Raji (cell line): Measurements from ENCODE around the gene MYO3A.

Source experiments
- POLR2A ChIP-seq: IDR thresholded peaks from 2 replicates; pipeline ENCODE4 v1.6.1; 2011; ENCODE audit warnings: low read depth, low read length, control low read depth; ENCODE audit not compliant: insufficient read depth

MYO3A gene

DNA sequence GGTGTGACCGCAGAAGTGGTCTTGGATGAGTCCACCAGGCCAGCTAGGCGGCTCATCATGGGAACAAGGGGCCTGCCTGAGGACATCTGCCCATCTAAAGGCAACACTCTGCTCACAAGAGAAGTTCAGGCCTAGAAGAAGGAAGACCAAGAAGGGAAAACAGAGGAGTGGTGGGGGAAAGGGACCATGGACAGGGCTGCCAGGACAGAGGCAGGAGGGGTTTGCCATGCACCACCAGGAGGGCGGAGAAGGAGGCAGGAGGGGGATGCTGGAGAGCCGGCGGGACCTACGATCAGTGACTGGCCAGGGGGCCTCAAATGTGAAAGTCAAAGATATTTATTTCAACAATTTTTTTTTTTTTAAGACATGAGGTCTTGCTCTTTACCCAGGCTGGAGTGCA, 315.7 kb downstream of the MYO3A start:
- TF ChIP-seq POLR2A, result no peak

GRCh38 chr10:26251925-26252324, 317.9 kb downstream of the MYO3A start:
- TF ChIP-seq POLR2A, result no peak

- no peak for TF ChIP-seq POLR2A
These were observed 320.6 kb downstream of the MYO3A start for GRCh38 chr10:26254616-26255015.

- TF ChIP-seq POLR2A, result no peak
These were observed 325.3 kb downstream of the MYO3A start for GRCh38 chr10:26259341-26259740.
